NCI-H2227 (cell line): ENCODE data around the gene RGS8.
A peak's percentile ranks its signal among the peaks of the same experiment; 100 is the strongest.
"Not testable (repeated sequence)": the region's sequence is repeated elsewhere in the genome, so short reads cannot be mapped to it uniquely, and the experiment has no call there.

Experiments used
- DNase-seq: peaks from one replicate; lab custom pipeline; 2025; ENCODE audit not compliant: unreplicated experiment; lab: John Stamatoyannopoulos, UW

RGS8 gene

GRCh38 chr1:182702826-182703524 lies 18.6 kb upstream of the RGS8 start:
- DNase-seq, result no peak

DNA sequence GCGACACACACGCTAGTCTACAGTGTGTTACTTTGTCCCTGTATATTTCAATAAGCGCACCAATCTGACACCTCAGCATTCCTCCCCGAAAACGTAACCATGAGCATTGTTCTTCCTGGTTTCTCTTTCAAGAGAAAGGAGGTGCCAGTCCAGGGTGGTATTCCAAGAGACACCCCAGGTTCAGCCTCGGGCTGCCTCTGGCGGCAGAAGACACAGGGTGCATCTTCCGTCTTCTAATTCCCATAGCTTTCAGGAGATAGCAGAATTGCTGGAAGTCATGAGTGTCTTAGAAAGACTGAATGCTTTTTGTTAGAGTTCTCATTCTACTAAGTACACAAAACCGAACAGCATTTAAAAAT lies 15.9 kb upstream of the RGS8 start:
- peak; percentile 33 for DNase-seq

GRCh38 chr1:182699393-182700350 lies 15.3 kb upstream of the RGS8 start:
- peak; percentile 48 for DNase-seq

DNA sequence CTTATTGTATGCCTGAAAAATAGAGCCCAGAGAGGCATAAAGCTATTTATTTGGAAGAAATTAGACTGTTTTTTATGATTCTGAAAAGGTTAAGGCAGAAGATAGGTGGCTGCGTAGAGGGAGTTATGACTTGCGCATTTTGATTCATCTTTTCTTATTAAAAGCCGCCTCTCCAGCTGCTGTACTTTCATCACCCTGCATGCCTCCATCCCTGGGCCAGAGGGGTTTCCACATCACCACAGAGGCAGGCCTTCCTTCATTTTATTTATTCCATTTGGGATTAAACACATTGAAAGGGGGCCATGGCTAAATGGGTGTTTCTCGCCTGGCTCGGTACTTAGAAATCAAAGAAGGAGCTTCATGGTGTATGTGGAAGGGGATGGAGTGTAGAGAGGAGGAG lies 14.6 kb upstream of the RGS8 start:
- no peak for DNase-seq

DNA sequence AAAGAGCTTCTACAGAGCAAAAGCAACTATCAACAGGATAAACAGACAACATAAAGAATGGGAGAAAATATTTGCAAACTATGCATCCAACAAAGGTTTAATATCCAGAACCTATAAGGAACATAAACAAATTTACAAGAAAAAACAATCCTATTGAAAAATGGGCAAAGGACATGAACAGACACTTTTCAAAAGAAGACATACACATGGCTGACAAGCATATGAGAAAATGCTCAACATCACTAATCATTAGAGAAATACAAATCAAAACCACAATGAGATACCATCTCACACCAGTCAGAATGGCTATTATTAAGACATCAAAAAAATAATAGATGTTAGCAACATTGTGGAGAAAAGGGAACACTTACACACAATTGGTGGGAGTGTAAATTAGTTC lies 8.8 kb upstream of the RGS8 start:
- DNase-seq, result not testable (repeated sequence)

GRCh38 chr1:182690886-182691443 lies 6.6 kb upstream of the RGS8 start:
- DNase-seq, result no peak

GRCh38 chr1:182688436-182689205 lies 4.2 kb upstream of the RGS8 start:
- DNase-seq, result no peak

DNA sequence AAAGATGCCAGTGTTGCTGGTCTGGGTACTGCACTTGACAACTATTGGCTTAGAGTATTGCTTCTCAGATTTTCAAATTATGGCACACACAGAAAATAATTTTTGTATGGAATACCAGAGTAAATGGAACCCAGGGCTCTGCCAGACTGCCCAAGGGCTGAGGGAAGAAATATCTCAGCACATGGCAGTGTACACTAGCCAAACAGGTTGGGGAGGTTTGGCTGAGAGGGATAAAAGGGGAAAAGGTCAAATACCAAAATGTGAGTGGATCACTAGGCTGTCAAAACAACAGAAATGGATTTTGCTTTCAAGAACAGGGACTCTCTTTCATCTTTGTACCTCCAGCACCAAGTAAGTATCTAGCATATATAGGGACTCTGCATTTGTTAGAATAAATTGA lies 3.0 kb upstream of the RGS8 start:
- DNase-seq, result no peak

DNA sequence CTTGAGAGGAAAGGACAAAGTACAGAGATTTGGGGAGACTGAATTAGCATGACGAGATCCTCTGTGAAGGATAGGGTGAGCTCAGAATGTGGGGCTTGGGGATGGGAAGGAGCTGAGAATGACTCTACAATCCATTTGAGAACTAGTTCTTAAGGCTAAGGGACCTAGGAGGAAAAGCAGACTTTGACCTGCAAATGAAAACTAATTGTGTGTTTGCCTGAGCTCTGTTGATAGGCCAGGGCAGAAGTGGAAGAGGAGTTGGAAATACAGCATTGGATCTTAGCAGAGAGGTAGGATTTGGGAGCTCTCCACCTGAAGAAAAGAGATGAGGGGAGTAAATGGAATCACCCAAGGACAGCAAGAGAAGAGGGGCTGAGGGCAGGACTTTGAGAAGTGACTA lies 2.1 kb upstream of the RGS8 start:
- DNase-seq, result no peak

DNA sequence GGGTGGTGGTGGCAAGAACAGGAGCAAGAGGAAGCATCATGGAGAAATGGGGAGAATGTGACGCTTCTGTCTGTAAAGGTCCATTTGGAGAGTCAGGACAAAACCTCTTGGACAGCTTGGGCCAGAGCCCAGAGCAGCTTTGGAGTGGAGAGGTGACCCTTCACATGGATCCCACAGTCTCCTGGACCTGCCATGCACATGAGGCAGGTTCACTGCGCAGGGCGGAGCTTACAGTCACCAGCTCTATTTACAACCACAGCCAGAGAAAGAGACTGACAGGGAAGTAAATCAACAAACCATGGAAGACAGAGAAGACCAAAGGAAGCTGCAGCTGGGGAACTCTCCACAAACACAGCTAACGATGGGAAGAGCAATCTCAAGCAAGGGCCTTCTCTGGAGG lies 828 bp upstream of the RGS8 start:
- no peak for DNase-seq

- DNase-seq, result peak; percentile 43
These were observed 1.4 kb downstream of the RGS8 start for GRCh38 chr1:182682898-182683501.

- DNase-seq, result no peak
These were observed 2.0 kb downstream of the RGS8 start for GRCh38 chr1:182682406-182682805.

DNA sequence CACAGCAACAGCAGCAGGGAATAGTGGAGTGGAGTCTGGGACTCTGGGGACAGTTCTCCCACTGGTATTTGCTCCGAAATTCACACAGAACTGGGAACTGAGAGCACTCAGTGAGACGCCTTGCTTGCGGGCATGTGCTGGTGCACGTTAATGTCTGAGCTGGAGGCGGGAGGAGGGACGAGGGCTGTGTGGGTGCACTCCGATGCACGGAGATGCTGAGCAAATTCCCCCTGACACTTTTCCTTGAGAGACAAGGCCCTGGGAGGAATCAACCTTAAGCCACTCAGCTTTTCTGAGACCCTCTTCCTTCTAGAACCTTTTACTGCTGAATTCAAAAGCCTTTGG lies 2.8 kb downstream of the RGS8 start:
- DNase-seq, result no peak

- DNase-seq, result no peak
These were observed 3.4 kb downstream of the RGS8 start for GRCh38 chr1:182680901-182681567.

- no peak for DNase-seq
These were observed 4.0 kb downstream of the RGS8 start for GRCh38 chr1:182680408-182680807.

GRCh38 chr1:182679684-182680083 lies 4.7 kb downstream of the RGS8 start:
- no peak for DNase-seq

GRCh38 chr1:182677397-182678098 lies 6.8 kb downstream of the RGS8 start:
- DNase-seq, result no peak

DNA sequence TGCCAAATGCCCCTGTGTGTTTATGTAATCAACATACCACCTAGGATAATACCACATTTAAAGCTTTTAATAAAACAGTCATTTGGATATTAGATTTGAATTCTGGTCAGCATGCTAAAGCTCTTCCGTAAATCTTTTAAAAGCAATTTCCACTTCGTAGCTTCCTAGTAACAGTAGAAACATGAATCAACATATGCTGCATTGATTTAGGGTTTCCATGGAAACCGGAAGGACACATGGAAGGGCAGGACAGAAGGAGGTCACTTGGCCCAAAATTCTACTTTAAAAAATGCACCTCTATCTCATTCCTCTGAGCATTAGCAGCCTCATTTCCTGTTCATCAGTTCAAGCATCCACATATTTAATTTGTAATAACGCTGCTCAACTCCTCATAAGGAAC lies 8.1 kb downstream of the RGS8 start:
- DNase-seq, result no peak

GRCh38 chr1:182674346-182675246 lies 9.8 kb downstream of the RGS8 start:
- DNase-seq, result no peak
